Measurements from ENCODE around the gene PRRC2C.

DNA sequence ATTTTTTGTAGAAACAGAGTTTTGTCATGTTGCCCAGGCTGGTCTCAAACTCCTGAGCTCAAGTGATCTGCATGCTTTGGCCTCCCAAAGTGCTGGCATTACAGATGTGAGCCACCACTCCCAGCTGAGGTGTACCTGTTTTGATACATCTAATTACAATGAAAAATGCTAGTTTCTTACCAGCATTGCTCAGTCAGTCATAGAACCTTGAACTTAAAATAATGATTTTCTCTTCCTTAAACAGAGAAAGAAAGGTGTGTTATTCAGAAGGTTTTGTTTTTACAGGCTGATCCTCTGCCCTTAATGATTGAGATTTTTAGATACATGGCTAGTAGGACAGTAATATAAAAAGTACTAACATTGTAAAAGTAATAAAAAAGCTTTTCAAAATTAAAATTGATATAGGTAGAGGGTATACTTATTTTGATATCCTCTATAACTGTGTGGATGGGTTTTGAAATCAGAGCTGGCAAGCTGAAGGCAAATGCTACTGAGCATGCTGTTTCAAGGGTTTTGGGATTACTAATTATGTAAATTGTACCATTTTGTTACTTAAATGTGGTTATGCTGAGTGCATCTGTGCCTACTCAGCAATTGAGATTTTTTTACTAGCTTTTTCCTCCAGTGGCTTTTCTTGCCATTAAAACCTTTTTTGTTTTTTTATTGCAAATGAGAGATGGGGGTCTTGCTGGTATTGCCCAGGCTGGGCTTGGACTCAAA, 16.1 kb downstream of the PRRC2C start:
- TF ChIP-seq, protein P1, sequence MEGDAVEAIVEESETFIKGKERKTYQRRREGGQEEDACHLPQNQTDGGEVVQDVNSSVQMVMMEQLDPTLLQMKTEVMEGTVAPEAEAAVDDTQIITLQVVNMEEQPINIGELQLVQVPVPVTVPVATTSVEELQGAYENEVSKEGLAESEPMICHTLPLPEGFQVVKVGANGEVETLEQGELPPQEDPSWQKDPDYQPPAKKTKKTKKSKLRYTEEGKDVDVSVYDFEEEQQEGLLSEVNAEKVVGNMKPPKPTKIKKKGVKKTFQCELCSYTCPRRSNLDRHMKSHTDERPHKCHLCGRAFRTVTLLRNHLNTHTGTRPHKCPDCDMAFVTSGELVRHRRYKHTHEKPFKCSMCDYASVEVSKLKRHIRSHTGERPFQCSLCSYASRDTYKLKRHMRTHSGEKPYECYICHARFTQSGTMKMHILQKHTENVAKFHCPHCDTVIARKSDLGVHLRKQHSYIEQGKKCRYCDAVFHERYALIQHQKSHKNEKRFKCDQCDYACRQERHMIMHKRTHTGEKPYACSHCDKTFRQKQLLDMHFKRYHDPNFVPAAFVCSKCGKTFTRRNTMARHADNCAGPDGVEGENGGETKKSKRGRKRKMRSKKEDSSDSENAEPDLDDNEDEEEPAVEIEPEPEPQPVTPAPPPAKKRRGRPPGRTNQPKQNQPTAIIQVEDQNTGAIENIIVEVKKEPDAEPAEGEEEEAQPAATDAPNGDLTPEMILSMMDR (IDR thresholded peaks at IDR 0.05), result no peak
- TF ChIP-seq, protein P2, sequence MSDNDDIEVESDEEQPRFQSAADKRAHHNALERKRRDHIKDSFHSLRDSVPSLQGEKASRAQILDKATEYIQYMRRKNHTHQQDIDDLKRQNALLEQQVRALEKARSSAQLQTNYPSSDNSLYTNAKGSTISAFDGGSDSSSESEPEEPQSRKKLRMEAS (IDR thresholded peaks at IDR 0.05; ENCODE audit: low read depth), result no peak
- no peak for TF ChIP-seq POLR2AphosphoS5 (IDR thresholded peaks at IDR 0.05; ENCODE audit: low read depth, low read length)
- TF ChIP-seq YY1 (IDR thresholded peaks at IDR 0.05; ENCODE audit: low read depth), result no peak
- no peak for TF ChIP-seq MXI1 (IDR thresholded peaks at IDR 0.05; ENCODE audit: low read depth, low read length)
- no peak for TF ChIP-seq GATA2 (CRISPR knock-in tag; IDR thresholded peaks at IDR 0.05)
- TF ChIP-seq GABPA (IDR thresholded peaks at IDR 0.05; ENCODE audit: low read depth), result no peak

Data from SK-N-SH (cell line).